WTC11 (cell line): ENCODE results near the gene RNU5B-1. TPM values are rescaled to one million over a fixed set of nuclear protein-coding genes. Genes with fewer than 3 reads are reported as not detected.
"Not testable (repeated sequence)": the region's sequence is repeated elsewhere in the genome, so short reads cannot be mapped to it uniquely, and the experiment has no call there.

Experiments
- ATAC-seq: fragments of 200-7000 bp; cut with Tn5 transposase; 2 replicates; pipeline ENCODE4 v1.10.0; 2021; ENCODE audit warnings: mild to moderate bottlenecking, moderate library complexity
- CTCF ChIA-PET: fragments of 300-600 bp; sonication (Branson Sonifier 250); formaldehyde crosslinking; loops from one replicate; lab custom pipeline; 2021; ENCODE audit warnings: antibody characterized with exemption; lab: Charles Lee
- POLR2A ChIA-PET: fragments of 350-600 bp; sonication (Branson Sonifier 250); formaldehyde crosslinking; loops from one replicate; lab custom pipeline; 2021; ENCODE audit warnings: antibody characterized with exemption; lab: Charles Lee
- DNase-seq: peaks from one replicate; pipeline ENCODE4 v3.0.0; 2021; ENCODE audit warnings: low spot score
- H3K27ac Mint-ChIP-seq: 2 replicates; pipeline ENCODE4 v1.8.0; 2021; ENCODE audit warnings: mixed read lengths
- H3K27me3 Mint-ChIP-seq: 2 replicates; pipeline ENCODE4 v1.8.0; 2021; ENCODE audit warnings: low read depth, mild to moderate bottlenecking, moderate library complexity, mixed read lengths
- H3K36me3 Mint-ChIP-seq: 2 replicates; pipeline ENCODE4 v1.8.0; 2021; ENCODE audit warnings: mixed read lengths
- H3K4me1 Mint-ChIP-seq: 2 replicates; pipeline ENCODE4 v1.8.0; 2022; ENCODE audit warnings: mixed read lengths
- H3K4me3 Mint-ChIP-seq: 2 replicates; pipeline ENCODE4 v1.8.0; 2021; ENCODE audit warnings: mild to moderate bottlenecking, moderate library complexity, mixed read lengths
- H3K9me3 Mint-ChIP-seq: 2 replicates; pipeline ENCODE4 v1.8.0; 2021; ENCODE audit warnings: mixed read lengths
- JAZF1 ChIP-seq: fragments of 250-450 bp; sonication (Bioruptor Pico); IDR thresholded peaks from 2 replicates; pipeline ENCODE4 v1.9.0; 2021; ENCODE audit warnings: moderate library complexity, mild to moderate bottlenecking, inconsistent platforms
- JUN ChIP-seq: sonication (generic); formaldehyde crosslinking; IDR thresholded peaks from 2 replicates; pipeline ENCODE4 v1.8.0; 2023; ENCODE audit warnings: mild to moderate bottlenecking, missing genetic modification reagents
- total RNA-seq: library from RNA; stranded (reverse); gene quantifications from 3 replicates; pipeline ENCODE4 v1.2.3, GENCODE V29; 2021
- TF ChIP-seq, protein P1 (sequence below): fragments of 200-600 bp; IDR thresholded peaks from 2 replicates; pipeline ENCODE4 v1.8.0; 2022; ENCODE audit warnings: antibody characterized with exemption
- TF ChIP-seq, protein P2 (sequence below): sonication (generic); formaldehyde crosslinking; IDR thresholded peaks from 2 replicates; pipeline ENCODE4 v1.8.1; 2023; ENCODE audit warnings: mild to moderate bottlenecking, moderate library complexity, missing genetic modification reagents
- TF ChIP-seq, protein P3 (sequence below): sonication (generic); formaldehyde crosslinking; IDR thresholded peaks from 2 replicates; pipeline ENCODE4 v1.8.0; 2023; ENCODE audit warnings: missing genetic modification reagents, mild to moderate bottlenecking, borderline replicate concordance
- TF ChIP-seq, protein P4 (sequence below): fragments of 250-450 bp; sonication (Bioruptor Pico); IDR thresholded peaks from 2 replicates; pipeline ENCODE4 v1.9.0; 2021; ENCODE audit warnings: mild to moderate bottlenecking, borderline replicate concordance
- TF ChIP-seq, protein P5 (sequence below): sonication (generic); formaldehyde crosslinking; IDR thresholded peaks from 2 replicates; pipeline ENCODE4 v1.8.0; 2022; ENCODE audit warnings: mild to moderate bottlenecking, missing genetic modification reagents
- TF ChIP-seq, protein P6 (sequence below): fragments of 250-450 bp; sonication (Bioruptor Pico); IDR thresholded peaks from 2 replicates; pipeline ENCODE4 v1.9.0; 2021; ENCODE audit warnings: moderate library complexity, mild to moderate bottlenecking, inconsistent platforms, borderline replicate concordance
- TF ChIP-seq, protein P7 (sequence below): sonication (generic); formaldehyde crosslinking; IDR thresholded peaks from 2 replicates; pipeline ENCODE4 v1.8.0; 2022; ENCODE audit warnings: missing genetic modification reagents

The RNU5B-1 gene
- total RNA-seq, 1 experiment from 2014 or later = not detected

GRCh38 chr15:65270811-65271545 is 33.5 kb upstream of the RNU5B-1 start:
- TF ChIP-seq, protein P1, sequence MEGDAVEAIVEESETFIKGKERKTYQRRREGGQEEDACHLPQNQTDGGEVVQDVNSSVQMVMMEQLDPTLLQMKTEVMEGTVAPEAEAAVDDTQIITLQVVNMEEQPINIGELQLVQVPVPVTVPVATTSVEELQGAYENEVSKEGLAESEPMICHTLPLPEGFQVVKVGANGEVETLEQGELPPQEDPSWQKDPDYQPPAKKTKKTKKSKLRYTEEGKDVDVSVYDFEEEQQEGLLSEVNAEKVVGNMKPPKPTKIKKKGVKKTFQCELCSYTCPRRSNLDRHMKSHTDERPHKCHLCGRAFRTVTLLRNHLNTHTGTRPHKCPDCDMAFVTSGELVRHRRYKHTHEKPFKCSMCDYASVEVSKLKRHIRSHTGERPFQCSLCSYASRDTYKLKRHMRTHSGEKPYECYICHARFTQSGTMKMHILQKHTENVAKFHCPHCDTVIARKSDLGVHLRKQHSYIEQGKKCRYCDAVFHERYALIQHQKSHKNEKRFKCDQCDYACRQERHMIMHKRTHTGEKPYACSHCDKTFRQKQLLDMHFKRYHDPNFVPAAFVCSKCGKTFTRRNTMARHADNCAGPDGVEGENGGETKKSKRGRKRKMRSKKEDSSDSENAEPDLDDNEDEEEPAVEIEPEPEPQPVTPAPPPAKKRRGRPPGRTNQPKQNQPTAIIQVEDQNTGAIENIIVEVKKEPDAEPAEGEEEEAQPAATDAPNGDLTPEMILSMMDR = peak; percentile 45
- not testable (repeated sequence) for H3K4me3 Mint-ChIP-seq, H3K27ac Mint-ChIP-seq, H3K36me3 Mint-ChIP-seq, H3K9me3 Mint-ChIP-seq, H3K27me3 Mint-ChIP-seq
- ATAC-seq = peak; percentile 98
- DNase-seq = peak; percentile 74
- peaks cover 13% of the 10 kb centered on the region for H3K4me1 Mint-ChIP-seq
- POLR2A ChIA-PET = interaction anchor here (1.2 kb wide), 1 partner anchor 85 kb away, joined by 4 read pairs; the partner anchor contains the start of gene CLPX
- CTCF ChIA-PET = interaction anchor here (0.5 to 2.6 kb wide), 36 partner anchors 8 to 237 kb away, joined by 3 to 23 read pairs (median 4); partner anchors contain the start of genes CILP, CLPX and PARP16

DNA sequence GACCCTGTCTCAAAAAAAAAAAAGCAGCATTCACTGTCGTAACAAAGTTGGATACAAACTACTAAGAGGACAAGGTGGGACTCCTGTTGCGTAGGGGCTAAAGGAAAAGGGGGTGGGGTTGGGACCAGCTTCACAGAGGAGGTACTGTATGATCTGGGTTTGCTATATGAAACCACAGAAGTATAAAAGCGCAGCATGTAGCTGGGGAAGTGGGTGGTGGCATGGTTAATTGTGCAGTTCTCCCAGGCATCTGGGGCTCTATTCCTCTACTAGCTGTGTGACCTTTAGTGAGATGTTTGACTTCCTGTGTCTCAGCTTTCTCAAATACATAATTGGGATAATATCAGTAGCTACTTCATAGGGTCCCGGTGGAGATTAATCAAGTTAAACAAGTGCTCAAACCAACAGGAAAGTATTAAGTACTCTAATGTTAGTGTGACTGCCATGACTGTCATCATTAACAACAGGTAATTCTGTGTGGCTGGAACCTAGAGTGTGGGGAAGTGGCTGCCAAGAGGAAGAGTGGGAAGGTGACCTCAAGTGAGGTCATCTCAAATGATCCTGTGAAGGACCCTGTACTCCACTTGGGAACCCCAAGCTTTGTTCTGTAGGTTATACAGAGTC is 29.3 kb upstream of the RNU5B-1 start:
- DNase-seq (no peak), ATAC-seq (no peak)
- ChIA-PET POLR2A (interaction anchor here (1.0 kb wide), 1 partner anchor 52 kb away, joined by 3 read pairs; no protein-coding TSS in a partner anchor), CTCF (interaction anchor here (0.6 to 4.5 kb wide), 4 partner anchors 11 to 90 kb away, joined by 3 to 21 read pairs (median 4); partner anchors contain the start of genes CLPX and PARP16)
- no peaks in the 10 kb centered on the region for H3K36me3 Mint-ChIP-seq
- no peaks in the 10 kb centered on the region for H3K27me3 Mint-ChIP-seq
- no peak overlapping the region for H3K4me3 Mint-ChIP-seq
- H3K9me3 Mint-ChIP-seq = no peaks in the 10 kb centered on the region
- TF ChIP-seq, protein P2, sequence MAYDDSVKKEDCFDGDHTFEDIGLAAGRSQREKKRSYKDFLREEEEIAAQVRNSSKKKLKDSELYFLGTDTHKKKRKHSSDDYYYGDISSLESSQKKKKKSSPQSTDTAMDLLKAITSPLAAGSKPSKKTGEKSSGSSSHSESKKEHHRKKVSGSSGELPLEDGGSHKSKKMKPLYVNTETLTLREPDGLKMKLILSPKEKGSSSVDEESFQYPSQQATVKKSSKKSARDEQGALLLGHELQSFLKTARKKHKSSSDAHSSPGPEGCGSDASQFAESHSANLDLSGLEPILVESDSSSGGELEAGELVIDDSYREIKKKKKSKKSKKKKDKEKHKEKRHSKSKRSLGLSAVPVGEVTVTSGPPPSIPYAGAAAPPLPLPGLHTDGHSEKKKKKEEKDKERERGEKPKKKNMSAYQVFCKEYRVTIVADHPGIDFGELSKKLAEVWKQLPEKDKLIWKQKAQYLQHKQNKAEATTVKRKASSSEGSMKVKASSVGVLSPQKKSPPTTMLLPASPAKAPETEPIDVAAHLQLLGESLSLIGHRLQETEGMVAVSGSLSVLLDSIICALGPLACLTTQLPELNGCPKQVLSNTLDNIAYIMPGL (CRISPR knock-in tag) = no peak
- no peak for TF ChIP-seq JAZF1 (CRISPR knock-in tag)
- TF ChIP-seq, protein P3, sequence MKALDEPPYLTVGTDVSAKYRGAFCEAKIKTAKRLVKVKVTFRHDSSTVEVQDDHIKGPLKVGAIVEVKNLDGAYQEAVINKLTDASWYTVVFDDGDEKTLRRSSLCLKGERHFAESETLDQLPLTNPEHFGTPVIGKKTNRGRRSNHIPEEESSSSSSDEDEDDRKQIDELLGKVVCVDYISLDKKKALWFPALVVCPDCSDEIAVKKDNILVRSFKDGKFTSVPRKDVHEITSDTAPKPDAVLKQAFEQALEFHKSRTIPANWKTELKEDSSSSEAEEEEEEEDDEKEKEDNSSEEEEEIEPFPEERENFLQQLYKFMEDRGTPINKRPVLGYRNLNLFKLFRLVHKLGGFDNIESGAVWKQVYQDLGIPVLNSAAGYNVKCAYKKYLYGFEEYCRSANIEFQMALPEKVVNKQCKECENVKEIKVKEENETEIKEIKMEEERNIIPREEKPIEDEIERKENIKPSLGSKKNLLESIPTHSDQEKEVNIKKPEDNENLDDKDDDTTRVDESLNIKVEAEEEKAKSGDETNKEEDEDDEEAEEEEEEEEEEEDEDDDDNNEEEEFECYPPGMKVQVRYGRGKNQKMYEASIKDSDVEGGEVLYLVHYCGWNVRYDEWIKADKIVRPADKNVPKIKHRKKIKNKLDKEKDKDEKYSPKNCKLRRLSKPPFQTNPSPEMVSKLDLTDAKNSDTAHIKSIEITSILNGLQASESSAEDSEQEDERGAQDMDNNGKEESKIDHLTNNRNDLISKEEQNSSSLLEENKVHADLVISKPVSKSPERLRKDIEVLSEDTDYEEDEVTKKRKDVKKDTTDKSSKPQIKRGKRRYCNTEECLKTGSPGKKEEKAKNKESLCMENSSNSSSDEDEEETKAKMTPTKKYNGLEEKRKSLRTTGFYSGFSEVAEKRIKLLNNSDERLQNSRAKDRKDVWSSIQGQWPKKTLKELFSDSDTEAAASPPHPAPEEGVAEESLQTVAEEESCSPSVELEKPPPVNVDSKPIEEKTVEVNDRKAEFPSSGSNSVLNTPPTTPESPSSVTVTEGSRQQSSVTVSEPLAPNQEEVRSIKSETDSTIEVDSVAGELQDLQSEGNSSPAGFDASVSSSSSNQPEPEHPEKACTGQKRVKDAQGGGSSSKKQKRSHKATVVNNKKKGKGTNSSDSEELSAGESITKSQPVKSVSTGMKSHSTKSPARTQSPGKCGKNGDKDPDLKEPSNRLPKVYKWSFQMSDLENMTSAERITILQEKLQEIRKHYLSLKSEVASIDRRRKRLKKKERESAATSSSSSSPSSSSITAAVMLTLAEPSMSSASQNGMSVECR (CRISPR knock-in tag) = no peak
- TF ChIP-seq, protein P4, sequence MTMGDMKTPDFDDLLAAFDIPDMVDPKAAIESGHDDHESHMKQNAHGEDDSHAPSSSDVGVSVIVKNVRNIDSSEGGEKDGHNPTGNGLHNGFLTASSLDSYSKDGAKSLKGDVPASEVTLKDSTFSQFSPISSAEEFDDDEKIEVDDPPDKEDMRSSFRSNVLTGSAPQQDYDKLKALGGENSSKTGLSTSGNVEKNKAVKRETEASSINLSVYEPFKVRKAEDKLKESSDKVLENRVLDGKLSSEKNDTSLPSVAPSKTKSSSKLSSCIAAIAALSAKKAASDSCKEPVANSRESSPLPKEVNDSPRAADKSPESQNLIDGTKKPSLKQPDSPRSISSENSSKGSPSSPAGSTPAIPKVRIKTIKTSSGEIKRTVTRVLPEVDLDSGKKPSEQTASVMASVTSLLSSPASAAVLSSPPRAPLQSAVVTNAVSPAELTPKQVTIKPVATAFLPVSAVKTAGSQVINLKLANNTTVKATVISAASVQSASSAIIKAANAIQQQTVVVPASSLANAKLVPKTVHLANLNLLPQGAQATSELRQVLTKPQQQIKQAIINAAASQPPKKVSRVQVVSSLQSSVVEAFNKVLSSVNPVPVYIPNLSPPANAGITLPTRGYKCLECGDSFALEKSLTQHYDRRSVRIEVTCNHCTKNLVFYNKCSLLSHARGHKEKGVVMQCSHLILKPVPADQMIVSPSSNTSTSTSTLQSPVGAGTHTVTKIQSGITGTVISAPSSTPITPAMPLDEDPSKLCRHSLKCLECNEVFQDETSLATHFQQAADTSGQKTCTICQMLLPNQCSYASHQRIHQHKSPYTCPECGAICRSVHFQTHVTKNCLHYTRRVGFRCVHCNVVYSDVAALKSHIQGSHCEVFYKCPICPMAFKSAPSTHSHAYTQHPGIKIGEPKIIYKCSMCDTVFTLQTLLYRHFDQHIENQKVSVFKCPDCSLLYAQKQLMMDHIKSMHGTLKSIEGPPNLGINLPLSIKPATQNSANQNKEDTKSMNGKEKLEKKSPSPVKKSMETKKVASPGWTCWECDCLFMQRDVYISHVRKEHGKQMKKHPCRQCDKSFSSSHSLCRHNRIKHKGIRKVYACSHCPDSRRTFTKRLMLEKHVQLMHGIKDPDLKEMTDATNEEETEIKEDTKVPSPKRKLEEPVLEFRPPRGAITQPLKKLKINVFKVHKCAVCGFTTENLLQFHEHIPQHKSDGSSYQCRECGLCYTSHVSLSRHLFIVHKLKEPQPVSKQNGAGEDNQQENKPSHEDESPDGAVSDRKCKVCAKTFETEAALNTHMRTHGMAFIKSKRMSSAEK = no peak
- no peak for TF ChIP-seq JUN (CRISPR knock-in tag)
- TF ChIP-seq, protein P5, sequence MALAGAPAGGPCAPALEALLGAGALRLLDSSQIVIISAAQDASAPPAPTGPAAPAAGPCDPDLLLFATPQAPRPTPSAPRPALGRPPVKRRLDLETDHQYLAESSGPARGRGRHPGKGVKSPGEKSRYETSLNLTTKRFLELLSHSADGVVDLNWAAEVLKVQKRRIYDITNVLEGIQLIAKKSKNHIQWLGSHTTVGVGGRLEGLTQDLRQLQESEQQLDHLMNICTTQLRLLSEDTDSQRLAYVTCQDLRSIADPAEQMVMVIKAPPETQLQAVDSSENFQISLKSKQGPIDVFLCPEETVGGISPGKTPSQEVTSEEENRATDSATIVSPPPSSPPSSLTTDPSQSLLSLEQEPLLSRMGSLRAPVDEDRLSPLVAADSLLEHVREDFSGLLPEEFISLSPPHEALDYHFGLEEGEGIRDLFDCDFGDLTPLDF (CRISPR knock-in tag) = no peak
- TF ChIP-seq, protein P6, sequence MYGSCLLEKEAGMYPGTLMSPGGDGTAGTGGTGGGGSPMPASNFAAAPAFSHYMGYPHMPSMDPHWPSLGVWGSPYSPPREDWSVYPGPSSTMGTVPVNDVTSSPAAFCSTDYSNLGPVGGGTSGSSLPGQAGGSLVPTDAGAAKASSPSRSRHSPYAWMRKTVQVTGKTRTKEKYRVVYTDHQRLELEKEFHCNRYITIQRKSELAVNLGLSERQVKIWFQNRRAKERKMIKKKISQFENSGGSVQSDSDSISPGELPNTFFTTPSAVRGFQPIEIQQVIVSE (CRISPR knock-in tag) = no peak
- TF ChIP-seq, protein P7, sequence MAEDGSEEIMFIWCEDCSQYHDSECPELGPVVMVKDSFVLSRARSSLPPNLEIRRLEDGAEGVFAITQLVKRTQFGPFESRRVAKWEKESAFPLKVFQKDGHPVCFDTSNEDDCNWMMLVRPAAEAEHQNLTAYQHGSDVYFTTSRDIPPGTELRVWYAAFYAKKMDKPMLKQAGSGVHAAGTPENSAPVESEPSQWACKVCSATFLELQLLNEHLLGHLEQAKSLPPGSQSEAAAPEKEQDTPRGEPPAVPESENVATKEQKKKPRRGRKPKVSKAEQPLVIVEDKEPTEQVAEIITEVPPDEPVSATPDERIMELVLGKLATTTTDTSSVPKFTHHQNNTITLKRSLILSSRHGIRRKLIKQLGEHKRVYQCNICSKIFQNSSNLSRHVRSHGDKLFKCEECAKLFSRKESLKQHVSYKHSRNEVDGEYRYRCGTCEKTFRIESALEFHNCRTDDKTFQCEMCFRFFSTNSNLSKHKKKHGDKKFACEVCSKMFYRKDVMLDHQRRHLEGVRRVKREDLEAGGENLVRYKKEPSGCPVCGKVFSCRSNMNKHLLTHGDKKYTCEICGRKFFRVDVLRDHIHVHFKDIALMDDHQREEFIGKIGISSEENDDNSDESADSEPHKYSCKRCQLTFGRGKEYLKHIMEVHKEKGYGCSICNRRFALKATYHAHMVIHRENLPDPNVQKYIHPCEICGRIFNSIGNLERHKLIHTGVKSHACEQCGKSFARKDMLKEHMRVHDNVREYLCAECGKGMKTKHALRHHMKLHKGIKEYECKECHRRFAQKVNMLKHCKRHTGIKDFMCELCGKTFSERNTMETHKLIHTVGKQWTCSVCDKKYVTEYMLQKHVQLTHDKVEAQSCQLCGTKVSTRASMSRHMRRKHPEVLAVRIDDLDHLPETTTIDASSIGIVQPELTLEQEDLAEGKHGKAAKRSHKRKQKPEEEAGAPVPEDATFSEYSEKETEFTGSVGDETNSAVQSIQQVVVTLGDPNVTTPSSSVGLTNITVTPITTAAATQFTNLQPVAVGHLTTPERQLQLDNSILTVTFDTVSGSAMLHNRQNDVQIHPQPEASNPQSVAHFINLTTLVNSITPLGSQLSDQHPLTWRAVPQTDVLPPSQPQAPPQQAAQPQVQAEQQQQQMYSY (CRISPR knock-in tag) = no peak
- TF ChIP-seq, all 79 proteins: peak for 0
- Mint-ChIP-seq H3K27ac (no peak overlapping the region), H3K4me1 (peaks cover 5% of the 10 kb centered on the region; the same call in 1 of the 2 replicates)
